Brain microvascular endothelial cell (primary cell): Measurements from ENCODE around the gene KBTBD13.

ENCODE experiments used
- DNase-seq: peaks from one replicate; pipeline ENCODE4 v3.0.0-alpha.2; 2020
- H3K27ac ChIP-seq: fragments of 250-450 bp; sonication (Bioruptor Pico); 2 replicates; pipeline ENCODE4 v1.5.1; 2020; ENCODE audit warnings: mild to moderate bottlenecking, moderate library complexity
- H3K27me3 ChIP-seq: fragments of 250-450 bp; sonication (Bioruptor Pico); replicated peaks from 2 replicates; pipeline ENCODE4 v1.5.1; 2020; ENCODE audit warnings: mild to moderate bottlenecking
- H3K36me3 ChIP-seq: fragments of 250-450 bp; sonication (Bioruptor Pico); replicated peaks from 2 replicates; pipeline ENCODE4 v1.5.1; 2020; ENCODE audit warnings: mild to moderate bottlenecking
- H3K4me3 ChIP-seq: 2 replicates; pipeline ENCODE4 v1.5.1; 2011; ENCODE audit warnings: low read depth, mild to moderate bottlenecking, control low read depth, low read length, moderate library complexity
- CTCF ChIP-seq: IDR thresholded peaks from 2 replicates; pipeline ENCODE4 v1.5.1; 2011; ENCODE audit warnings: low read depth, mild to moderate bottlenecking, moderate library complexity, low read length, control low read depth, inconsistent platforms; ENCODE audit errors: missing control alignments
- in situ Hi-C: cut with HindIII; loops from 2 replicates; pipeline ENCODE4 v1.10.0; 2017; ENCODE audit warnings: low sequenced_read_pairs, low pct_ligation_motif_present

Gene KBTBD13

GRCh38 chr15:65086680-65087111 lies 10.2 kb downstream of the KBTBD13 start:
- DNase-seq, result peak; percentile 7
- no peaks in the 10 kb centered on the region for H3K36me3 ChIP-seq
- peak; percentile 58 for TF ChIP-seq CTCF
- no peaks in the 10 kb centered on the region for H3K27me3 ChIP-seq
- in situ Hi-C loops, result no loop called here
- H3K27ac ChIP-seq, result no peak overlapping the region
- no peak overlapping the region for H3K4me3 ChIP-seq

DNA sequence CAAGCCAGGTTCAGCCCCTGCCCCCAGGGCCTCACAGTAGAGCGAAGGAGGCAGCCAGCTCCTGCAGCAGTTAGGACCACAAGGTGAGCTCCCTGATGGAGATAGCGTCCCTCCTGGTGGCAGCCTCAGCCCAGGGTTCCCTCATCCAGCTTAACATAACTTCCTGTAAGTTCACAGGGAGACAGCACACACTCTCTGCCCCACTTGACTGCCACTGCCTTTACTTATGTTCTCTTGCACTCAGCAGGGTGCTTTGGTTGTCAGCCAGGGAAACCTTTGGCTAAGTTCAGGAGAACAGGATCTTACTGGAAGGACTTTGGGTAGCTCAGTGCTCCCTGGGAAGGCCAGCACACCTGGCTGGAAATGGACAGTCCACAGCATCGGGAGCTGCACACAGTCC lies 10.9 kb downstream of the KBTBD13 start:
- DNase-seq, result no peak
- Histone ChIP-seq H3K27me3 (no peaks in the 10 kb centered on the region), H3K4me3 (no peak overlapping the region), H3K27ac (no peak overlapping the region), H3K36me3 (no peaks in the 10 kb centered on the region)
- in situ Hi-C loops, result no loop called here
- no peak for TF ChIP-seq CTCF

DNA sequence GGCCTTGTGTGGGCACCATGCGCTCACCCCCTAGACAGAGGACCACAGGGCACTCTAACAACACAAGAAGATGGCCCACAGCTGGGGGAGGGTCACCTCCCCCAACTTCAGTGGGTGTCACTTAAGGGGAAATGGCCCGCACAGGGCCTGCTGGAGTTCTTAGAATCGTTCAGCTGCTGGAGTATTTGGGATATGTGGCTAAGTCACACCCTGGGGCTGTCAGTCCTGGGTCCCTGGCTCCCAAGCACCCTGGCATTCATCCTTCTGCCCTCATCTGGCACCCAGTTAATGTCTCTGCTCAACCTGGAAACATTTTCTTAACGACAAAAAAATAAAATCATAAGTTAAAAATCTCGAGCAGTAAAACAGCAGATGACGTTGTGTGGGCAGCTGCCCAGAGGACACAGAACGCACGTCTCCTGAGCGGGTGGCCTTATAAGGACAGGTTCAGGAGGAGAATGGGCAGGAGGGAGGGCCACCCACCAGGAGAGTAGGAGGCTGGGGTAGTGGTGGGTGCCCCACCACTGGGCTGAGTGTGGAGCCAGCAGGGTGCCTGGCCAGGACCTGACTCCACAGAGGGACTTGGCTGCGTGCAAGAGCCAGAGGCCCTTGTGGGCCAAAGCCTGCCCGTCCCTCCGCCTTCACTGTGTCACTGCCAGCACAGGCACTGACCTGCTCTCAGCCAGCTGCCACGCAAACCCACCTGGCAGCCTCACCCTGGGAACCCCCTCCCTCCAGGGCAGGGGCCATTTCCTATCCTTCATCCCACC lies 11.5 kb downstream of the KBTBD13 start:
- TF ChIP-seq CTCF, result no peak
- H3K27me3 ChIP-seq, result no peaks in the 10 kb centered on the region
- no peak overlapping the region for H3K4me3 ChIP-seq
- H3K36me3 ChIP-seq, result no peaks in the 10 kb centered on the region
- DNase-seq, result no peak
- H3K27ac ChIP-seq, result no peak overlapping the region
- in situ Hi-C loops, result no loop called here

DNA sequence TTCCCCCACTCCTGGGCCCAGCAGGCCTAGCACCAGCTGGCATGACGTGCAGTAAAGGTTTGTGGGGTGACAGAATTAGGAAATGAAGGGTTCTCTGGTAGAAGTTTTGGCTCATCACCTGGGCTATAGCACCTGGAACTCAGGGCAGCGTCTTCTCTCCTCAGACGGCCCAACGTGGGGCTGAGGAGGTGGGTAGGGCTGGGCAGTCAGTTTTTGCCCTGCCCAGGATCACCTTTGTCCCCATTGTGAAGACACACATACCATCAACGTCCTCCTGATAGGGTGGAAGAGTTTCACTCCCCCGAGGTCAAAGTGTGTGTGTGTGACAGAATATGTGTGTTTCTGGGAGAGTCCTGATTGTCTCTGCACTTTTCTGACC lies 12.1 kb downstream of the KBTBD13 start:
- H3K4me3 ChIP-seq, result no peak overlapping the region
- no peak for DNase-seq
- H3K27ac ChIP-seq, result no peak overlapping the region
- H3K27me3 ChIP-seq, result no peaks in the 10 kb centered on the region
- TF ChIP-seq CTCF, result no peak
- H3K36me3 ChIP-seq, result no peaks in the 10 kb centered on the region
- in situ Hi-C loops, result no loop called here

- no peak overlapping the region for H3K27ac ChIP-seq
- H3K4me3 ChIP-seq, result no peak overlapping the region
- in situ Hi-C loops, result no loop called here
- no peak for DNase-seq
- no peaks in the 10 kb centered on the region for H3K27me3 ChIP-seq
- H3K36me3 ChIP-seq, result no peaks in the 10 kb centered on the region
- no peak for TF ChIP-seq CTCF
Measured at GRCh38 chr15:65089206-65089824, 12.8 kb downstream of the KBTBD13 start.
